ENCODE results near the gene KCNJ1.
A peak's percentile ranks its signal among the peaks of the same experiment; 100 is the strongest.

The KCNJ1 gene

DNA sequence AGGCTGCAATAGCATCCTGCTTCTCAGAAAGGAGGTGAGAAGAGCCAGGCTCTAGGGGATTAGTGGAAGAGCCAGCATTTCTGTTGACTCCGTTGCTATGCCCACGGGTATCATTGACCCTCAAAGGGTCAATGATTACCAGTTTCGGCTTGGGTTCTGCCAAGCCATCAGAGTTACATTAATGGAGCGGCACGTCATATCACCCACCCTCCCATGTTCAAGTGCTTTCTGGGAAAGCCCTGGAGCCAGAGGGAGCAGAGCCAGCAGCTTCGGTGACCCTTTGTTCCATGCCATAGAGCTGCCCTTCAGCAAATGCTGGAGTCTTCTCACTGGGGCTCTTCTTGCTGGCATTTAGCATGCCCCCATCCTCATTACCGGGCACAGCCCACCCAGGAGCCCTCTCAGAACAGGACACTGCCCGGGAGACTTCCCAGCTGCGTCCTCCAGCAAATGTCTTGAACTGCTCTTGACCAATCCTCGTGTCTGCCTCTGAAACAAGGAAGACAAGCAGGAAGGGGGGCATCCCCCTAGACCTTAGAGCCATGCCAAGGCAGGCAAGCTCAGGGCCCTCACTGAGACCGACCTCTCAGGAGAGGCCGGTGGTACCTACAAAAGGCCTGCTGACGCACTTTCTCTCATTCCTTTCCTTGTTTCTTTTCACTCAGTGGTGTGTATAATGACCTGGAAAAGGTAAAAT is 14.6 kb downstream of the KCNJ1 start:
- no peak for DNase-seq (ENCODE audit: low read depth in 2 of 3, low spot score in 1 of 3)

DNA sequence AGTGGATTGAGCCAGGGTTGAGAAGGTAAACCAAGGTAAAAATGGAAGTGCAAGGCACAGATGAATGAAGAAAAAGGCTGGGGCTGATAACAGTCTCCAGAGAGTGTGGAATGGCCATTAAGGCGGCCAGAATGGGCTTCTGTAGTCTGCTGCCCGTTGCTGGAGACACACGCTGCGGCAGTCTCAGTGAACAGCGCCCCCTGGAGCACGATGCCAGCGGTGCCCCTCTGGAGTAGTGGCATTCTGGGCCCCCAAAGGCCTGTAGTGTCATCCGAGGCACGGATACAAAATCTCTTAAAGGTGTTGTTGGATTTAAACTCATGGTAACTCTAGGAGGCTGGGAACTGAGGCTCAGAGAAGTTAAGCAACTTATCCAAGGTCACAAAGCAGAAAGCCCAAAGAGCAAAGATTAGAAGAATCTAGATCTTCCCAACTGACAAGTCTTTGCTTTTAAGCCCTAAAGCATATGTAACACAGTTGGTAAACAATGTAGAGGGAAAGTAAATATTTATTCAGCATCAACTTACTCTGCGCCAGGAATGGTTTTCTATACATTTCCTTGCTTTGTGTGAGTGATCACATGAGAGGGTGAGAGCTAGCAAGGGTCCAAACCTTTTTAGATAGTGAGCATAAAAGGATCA is 18.2 kb downstream of the KCNJ1 start:
- DNase-seq (ENCODE audit: low read depth in 2 of 3, low spot score in 1 of 3), result peak; percentile 34 to 61 (median 45)

DNA sequence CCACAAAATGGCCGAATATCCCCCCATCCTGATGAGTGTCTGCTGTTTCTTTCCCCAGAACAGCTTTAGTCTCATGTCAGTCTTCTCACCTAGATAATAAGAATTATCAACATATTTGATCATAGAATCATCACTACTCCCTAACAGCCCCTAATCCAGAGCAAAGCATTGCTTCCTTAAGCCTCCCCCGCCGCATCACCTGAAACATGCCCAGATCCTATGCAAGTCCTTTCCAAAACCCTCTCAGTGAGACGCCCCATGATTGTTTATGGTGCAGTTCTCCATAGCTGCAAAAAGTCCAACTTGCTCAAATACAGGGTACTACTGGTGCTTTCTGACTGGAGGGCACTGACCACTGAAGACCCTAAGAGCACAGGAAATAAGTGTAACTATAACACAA is 20.1 kb downstream of the KCNJ1 start:
- DNase-seq (ENCODE audit: low read depth in 2 of 3, low spot score in 1 of 3), result no peak

DNA sequence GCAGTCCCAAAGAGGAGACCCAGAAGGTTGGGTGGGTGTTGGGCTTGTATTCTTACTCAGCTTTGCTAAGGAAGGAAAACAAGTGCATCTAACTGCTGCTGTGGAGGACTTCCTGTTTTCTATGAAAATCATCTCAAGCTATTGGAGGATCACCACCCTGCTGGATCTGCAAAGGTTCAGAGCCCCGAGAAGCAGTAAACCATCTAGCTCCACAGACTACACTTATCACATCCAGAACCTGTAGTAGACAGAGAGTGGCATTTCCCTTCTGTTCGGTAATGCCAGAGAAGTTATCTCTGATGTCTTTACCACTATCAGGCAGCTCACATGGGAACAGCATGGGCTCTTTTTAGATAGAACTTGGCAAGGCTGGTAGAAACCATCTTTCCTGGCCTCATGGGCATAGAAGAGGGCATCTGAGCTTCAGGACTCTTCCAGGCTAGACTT is 21.7 kb downstream of the KCNJ1 start:
- no peak for DNase-seq (ENCODE audit: low read depth in 2 of 3, low spot score in 1 of 3)

- no peak for DNase-seq (ENCODE audit: low read depth in 2 of 3, low spot score in 1 of 3)
Observed at GRCh38 chr11:128843198-128843785, 23.8 kb downstream of the KCNJ1 start.

DNA sequence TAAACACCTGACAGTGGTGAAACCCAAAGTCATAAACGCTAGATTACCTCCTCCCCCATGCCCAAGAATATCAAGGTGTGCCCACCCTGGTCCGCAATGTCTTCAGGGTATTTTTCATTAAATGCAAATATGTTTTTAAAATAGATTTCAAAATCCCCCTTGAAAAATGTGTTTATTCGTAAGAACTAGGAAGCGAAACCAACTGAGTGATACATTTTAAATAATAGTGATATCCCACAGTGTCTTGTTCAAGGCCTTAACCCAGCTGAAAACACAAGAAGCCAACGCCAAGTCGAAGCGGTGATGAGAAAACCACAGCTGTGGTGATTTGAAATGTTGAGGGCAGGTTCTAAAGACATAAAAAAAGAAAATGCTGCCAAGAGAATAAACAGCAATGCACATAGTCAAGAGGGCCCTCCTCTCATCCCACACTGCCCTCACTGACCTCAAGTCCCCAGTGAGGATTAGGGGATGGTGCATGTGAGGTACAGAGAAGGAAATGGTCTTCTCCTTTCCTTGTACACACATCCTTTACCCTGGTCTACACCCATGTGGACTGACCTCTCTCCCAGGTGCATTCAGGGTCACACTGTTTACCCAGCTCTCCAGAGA is 25.5 kb downstream of the KCNJ1 start:
- no peak for DNase-seq (ENCODE audit: low read depth in 2 of 3, low spot score in 1 of 3)

GRCh38 chr11:128840783-128841182 is 26.3 kb downstream of the KCNJ1 start:
- no peak for DNase-seq (ENCODE audit: low read depth in 2 of 3, low spot score in 1 of 3)

DNA sequence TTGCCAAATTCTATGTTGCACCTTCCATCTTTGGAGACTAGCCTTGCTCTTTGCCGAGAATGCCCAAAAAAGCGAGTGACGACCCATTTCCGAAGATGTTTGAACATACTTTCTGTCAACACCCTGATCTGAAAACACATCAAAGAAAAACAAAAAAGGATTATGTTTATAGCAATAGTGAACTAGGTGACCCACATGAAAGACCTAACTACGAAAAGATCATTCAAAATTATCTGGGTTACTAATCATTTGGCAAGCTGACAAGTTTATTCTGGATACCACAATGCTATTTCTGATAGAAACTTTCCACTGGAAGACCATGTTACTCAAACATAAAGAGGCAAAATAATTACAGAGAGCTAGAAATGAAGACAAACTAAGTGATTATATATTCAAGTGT is 27.0 kb downstream of the KCNJ1 start:
- no peak for DNase-seq (ENCODE audit: low read depth in 2 of 3, low spot score in 1 of 3)

DNA sequence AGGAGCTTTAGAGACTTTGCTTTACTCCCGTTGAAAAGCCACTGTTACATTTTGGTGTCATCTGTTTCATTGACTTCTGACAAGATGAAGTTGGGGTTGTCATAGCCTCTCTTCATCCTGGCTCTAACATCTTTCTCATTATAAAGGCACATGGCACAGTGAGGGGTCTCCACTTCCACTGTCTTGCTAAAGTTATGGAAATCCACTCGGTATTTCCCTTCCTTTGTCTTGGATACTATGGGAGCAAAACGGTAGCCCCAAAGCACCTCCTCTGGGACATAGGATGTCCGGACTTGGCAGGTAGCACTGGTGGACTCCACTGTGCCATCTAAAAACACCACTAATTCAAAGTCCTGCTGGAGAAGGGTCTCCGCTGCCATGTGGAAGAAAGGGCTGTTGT is 28.0 kb downstream of the KCNJ1 start:
- DNase-seq (ENCODE audit: low read depth in 2 of 3, low spot score in 1 of 3), result no peak

DNA sequence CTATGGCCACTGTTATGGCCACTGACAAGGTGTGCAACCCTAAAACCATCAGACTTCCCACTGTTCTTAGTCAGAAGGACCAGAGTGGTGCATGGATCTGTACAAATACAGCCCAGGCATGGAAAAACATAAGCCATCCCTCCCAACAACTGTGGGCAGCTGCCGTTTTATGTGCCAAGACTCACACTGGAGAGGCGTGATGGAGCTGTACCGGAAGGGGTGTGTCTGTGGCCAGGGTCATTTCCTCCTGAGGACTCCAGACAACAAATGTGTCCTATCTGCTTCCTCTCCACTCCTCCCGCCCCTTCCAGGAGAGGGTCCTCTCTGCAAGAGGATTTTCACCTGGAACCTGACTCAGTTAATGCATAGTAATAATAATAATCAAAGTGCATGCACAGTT is 29.5 kb downstream of the KCNJ1 start:
- no peak for DNase-seq (ENCODE audit: low read depth in 2 of 3, low spot score in 1 of 3)

DNA sequence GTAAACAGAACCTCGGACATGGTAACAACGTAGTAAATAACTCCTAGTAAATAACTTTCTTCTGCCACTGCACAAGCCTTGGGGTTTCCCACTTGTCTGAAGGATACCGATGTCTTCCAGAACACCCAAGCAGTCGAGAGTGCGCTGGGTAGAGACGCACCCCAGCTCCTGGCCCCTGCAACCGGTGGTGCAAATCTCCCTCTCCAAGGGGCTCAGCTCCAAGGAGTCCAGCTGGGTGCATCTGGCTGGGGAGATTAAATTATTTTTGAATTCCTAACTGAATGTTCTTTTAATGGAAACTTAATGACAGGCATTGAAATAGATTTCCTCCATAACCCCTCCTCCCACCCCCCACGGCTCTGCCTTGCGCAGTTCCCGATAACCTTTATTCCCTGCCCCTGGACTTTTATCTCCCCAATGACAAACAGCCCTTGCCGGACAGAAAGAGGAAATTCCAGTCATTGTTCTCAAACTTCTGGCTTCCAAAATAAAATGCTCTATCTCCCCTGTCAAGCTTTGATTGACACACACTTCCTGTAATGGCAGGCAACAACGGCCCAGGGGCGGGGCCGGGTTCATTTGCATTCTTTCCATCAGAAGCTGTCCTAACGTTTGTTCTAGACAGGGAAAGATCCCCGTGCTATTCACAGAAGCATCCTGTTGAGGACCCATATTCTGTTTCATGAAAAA is 31.2 kb downstream of the KCNJ1 start:
- DNase-seq (ENCODE audit: low read depth in 2 of 3, low spot score in 1 of 3), result no peak

DNA sequence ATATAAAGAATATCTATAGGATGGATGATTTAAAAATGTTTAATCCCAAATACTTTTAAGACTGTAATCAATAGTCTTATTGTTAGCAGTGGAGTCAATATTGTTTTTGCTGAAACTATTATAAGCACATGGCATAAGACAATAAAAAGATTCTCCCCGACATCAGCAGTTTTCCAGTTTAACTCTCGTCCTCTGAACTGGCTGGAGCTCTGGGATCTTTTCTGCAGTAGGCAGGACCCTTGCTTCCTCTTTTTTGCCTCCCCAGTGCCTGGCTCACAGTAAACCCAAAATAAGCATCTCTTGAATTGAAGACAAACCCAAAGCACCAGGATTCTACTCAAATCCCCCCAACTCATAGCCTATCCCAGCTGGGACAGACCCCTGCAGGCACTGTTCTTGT is 32.9 kb downstream of the KCNJ1 start:
- DNase-seq (ENCODE audit: low read depth in 2 of 3, low spot score in 1 of 3), result no peak

DNA sequence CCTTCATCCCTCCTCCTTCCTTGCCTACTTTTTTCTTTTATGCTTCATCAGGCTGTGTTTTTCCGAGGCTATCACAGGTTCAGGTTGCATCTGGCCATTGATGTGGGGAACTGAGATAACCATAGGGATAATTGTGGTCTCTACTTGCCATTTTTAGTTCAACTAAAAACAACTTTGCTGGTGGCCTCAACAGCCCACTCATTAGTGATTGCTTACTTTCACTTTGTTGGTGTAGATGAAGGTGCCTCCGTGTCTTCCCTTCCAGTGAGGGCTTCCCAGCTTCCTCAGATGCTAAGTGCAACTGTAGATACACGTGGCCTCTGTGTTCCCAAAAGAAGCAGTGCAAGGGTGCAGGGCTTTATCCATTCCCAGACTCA is 35.0 kb downstream of the KCNJ1 start:
- no peak for DNase-seq (ENCODE audit: low read depth in 2 of 3, low spot score in 1 of 3)

GRCh38 chr11:128831174-128832120 is 35.6 kb downstream of the KCNJ1 start:
- peak; percentile 75 to 90 (median 83) for DNase-seq (ENCODE audit: low read depth in 2 of 3, low spot score in 1 of 3)

DNA sequence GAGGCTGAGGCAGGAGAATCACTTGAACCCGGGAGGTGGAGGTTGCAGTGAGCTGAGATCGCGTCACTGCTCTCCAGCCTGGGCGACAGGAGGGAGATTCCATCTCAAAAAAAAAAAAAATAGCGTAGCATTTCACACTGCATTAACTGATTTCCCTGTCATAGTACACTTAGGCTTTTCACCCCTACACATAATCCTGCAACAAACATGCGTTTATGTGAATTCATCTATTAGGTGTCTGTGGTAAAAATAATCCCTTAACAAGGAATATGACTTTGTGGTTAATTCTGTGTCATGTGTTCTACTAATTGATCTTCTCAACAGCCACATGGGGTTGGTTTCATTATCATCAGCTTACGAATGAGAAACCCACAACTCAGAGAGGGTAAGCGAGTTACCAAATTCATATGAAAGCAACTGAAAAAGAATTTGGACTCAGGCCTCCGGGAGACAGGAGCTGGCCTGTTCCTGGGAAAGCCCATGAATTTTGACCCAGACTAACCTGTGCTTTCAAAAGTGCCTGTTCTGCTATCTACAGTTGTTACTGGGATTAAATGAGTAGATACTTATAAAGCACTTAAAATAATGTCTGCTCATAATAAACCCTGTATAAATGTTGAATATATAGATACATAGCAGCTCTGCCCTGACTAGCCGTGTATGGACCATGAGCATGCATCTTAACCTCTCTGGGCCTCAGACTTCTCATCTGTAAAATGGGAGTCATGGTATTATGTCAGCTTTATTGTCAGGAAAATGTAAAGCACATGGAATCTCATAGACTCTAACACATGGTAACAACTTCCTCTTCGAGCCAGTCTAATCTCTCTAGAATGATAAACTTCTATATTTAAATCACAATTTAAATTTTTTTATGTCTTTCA is 36.6 kb downstream of the KCNJ1 start:
- no peak for DNase-seq (ENCODE audit: low read depth in 2 of 3, low spot score in 1 of 3)

DNA sequence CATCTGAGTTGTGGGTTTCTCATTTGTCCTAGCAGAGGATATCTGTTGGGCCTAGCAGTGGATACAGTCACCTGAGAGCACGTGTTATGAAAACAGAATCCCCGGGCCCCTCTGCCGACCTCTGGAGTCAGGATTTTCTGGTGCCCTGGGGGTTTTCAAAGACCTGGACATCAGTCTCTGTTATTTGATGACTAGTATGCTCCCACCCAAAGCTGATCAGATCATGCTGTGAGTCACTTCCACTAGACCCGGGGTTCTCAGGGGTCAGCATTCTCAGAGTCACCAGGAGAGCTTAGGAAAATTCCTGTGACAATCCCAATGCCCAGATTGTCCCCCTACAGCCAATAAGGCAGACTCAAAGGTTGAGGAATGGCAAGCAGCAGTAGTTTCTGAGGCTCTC is 38.7 kb downstream of the KCNJ1 start:
- no peak for DNase-seq (ENCODE audit: low read depth in 2 of 3, low spot score in 1 of 3)

GRCh38 chr11:128827191-128827893 is 39.8 kb downstream of the KCNJ1 start:
- DNase-seq (ENCODE audit: low read depth in 2 of 3, low spot score in 1 of 3), result no peak

DNA sequence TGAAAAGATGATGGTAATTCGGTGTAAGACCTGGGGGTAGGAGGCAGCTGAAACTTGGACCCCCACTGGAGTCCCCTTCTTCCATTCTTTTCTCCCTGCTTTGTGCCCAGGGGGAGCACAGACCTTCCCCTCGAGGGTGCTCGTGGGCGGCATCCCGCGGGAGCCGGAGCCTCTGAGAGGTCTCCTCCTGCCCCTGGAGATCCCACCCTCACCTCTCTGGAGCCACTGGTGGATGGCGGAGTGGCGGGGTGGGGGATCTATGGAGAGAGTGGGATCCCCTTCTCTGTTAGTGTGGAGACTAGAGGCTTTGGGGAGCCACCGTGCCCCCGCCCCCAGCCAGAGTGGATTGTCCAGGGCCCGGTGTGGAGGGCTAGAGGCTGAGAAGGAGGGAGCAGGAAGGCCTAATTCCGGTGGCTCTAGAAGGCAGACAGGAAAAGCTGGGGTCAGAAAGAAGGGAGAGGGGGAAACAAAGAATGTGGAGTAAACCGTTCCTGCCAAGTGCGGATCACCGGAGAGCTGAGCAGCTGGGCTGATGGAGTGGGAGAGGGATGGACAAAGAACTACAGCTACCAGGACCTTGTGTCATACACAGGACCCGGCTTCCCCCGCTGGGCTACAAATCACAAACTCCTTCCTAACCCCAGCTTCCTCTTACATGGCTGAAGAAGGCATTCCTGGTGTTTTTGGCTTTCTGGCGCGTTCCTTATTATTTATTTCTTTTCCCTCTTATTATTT is 41.9 kb downstream of the KCNJ1 start:
- no peak for DNase-seq (ENCODE audit: low read depth in 2 of 3, low spot score in 1 of 3)
